Activated effector memory CD4-positive, alpha-beta T cell treated with Interleukin-2 at 50 U/mL for 16 hours (primary cell): Measurements from ENCODE around the gene OR4F3.
"Not testable (repeated sequence)": the region's sequence is repeated elsewhere in the genome, so short reads cannot be mapped to it uniquely, and the experiment has no call there.

Source experiments
- DNase-seq: peaks from one replicate; pipeline ENCODE4 v3.0.0-alpha.2; 2020

Gene OR4F3

GRCh38 chr5:181366968-181367367 is at the start of gene OR4F3:
Gene OR4F3, plus strand, starts transcription at chr5:181367268.
- DNase-seq: not testable (repeated sequence)
